Panc1 (cell line): ENCODE data around the gene CKAP4. TPM values are rescaled to one million over a fixed set of nuclear protein-coding genes. Genes with fewer than 3 reads are reported as not detected.

ENCODE experiments used
- ATAC-seq: fragments of 200-7000 bp; cut with Tn5 transposase; 2 replicates; pipeline ENCODE4 v1.9.1; 2020; ENCODE audit warnings: mild to moderate bottlenecking, moderate library complexity
- BruUV-seq: library from RNA; stranded (reverse); fragments of 400-500 nt; replicated peaks from 2 replicates; lab custom pipeline; 2021; lab: Mats Ljungman, UMichigan
- CTCF ChIA-PET: fragments of 300-600 bp; sonication (Branson Sonifier 250); formaldehyde crosslinking; loops from one replicate; lab custom pipeline; 2022; ENCODE audit warnings: antibody characterized with exemption; lab: Charles Lee
- POLR2A ChIA-PET: fragments of 300-600 bp; sonication (Branson Sonifier 250); formaldehyde crosslinking; loops from one replicate; lab custom pipeline; 2022; ENCODE audit warnings: antibody characterized with exemption; lab: Charles Lee
- DNase-seq: peaks from one replicate; pipeline ENCODE4 v3.0.0-alpha.2; 2010; ENCODE audit warnings: low read depth, low spot score
- H3K27ac ChIP-seq: 2 replicates; pipeline ENCODE4 v1.5.1; 2011; ENCODE audit warnings: mild to moderate bottlenecking, low read length, inconsistent platforms
- H3K27me3 ChIP-seq: fragments of 200-500 bp; sonication (Bioruptor generic); 2 replicates; pipeline ENCODE4 v1.6.0; 2014; ENCODE audit warnings: low read length, inconsistent platforms; ENCODE audit not compliant: control insufficient read depth, insufficient read depth
- H3K36me3 ChIP-seq: fragments of 200-500 bp; sonication (Bioruptor generic); 2 replicates; pipeline ENCODE4 v1.5.1; 2014; ENCODE audit warnings: inconsistent platforms, mild to moderate bottlenecking, low read length, moderate library complexity; ENCODE audit not compliant: control insufficient read depth, insufficient read depth
- H3K4me1 ChIP-seq: 2 replicates; pipeline ENCODE4 v1.5.1; 2011; ENCODE audit warnings: inconsistent platforms, mild to moderate bottlenecking, low read length, moderate library complexity; ENCODE audit not compliant: control insufficient read depth, insufficient read depth
- H3K4me3 ChIP-seq, 2 experiments: 2 replicates each; pipeline ENCODE4 v1.5.1; 2011 to 2012; ENCODE audit warnings: low read depth in 2 of 2, low read length in 2 of 2, mild to moderate bottlenecking in 2 of 2, inconsistent platforms in 1 of 2, moderate library complexity in 1 of 2
- H3K9me3 ChIP-seq: fragments of 200-500 bp; sonication (Bioruptor generic); 2 replicates; pipeline ENCODE4 v1.5.1; 2014; ENCODE audit warnings: low read depth, mild to moderate bottlenecking, inconsistent platforms, low read length, moderate library complexity; ENCODE audit not compliant: control insufficient read depth, insufficient read depth
- POLR2AphosphoS5 ChIP-seq: IDR thresholded peaks from 2 replicates; pipeline ENCODE4 v1.6.1; 2012; ENCODE audit warnings: mild to moderate bottlenecking, low read depth, low read length, moderate library complexity
- REST ChIP-seq, 2 experiments: IDR thresholded peaks; 2 replicates each; pipeline ENCODE4 v1.6.1; 2011 to 2012; ENCODE audit warnings: low read depth in 2 of 2, control low read depth in 1 of 2, low read length in 1 of 2, mild to moderate bottlenecking in 1 of 2, moderate library complexity in 1 of 2; ENCODE audit not compliant: insufficient read depth in 1 of 2
- SIN3A ChIP-seq: IDR thresholded peaks from 2 replicates; pipeline ENCODE4 v1.6.1; 2012; ENCODE audit warnings: low read depth, mild to moderate bottlenecking, low read length, moderate library complexity, borderline replicate concordance; ENCODE audit not compliant: insufficient read depth
- TCF7L2 ChIP-seq: IDR thresholded peaks from 2 replicates; pipeline ENCODE4 v1.6.1; 2011; ENCODE audit warnings: mild to moderate bottlenecking, low read depth, low read length, inconsistent platforms
- in situ Hi-C: cut with HindIII; loops from 2 replicates; pipeline ENCODE4 v1.10.0; 2016; ENCODE audit warnings: low sequenced_read_pairs, low pct_unique_long_range_greater_than_20kb
- intact Hi-C: fragments of 100-400 bp; cut with micrococcal nuclease; formaldehyde crosslinking; loops from one replicate; pipeline ENCODE4 v1.10.0; 2022; ENCODE audit not compliant: unreplicated experiment
- total RNA-seq: library from RNA; stranded (reverse); gene quantifications from one replicate; pipeline ENCODE4 v1.2.1, GENCODE V29; 2021; ENCODE audit not compliant: unreplicated experiment
- TF ChIP-seq, protein P1 (sequence below): fragments of 450-650 bp; IDR thresholded peaks from 2 replicates; pipeline ENCODE4 v1.5.1; 2017; ENCODE audit warnings: mild to moderate bottlenecking

CKAP4 gene
- total RNA-seq, 1 experiment from 2014 or later = 95.9 TPM

- H3K36me3 ChIP-seq = no peaks in the 10 kb centered on the region
- ChIA-PET CTCF (no interaction called here), POLR2A (no interaction called here)
- ATAC-seq = no peak
- intact Hi-C loops (no loop called here), in situ Hi-C loops (no loop called here)
- H3K27ac ChIP-seq = no peak overlapping the region
- H3K27me3 ChIP-seq = no peaks in the 10 kb centered on the region
- TF ChIP-seq POLR2AphosphoS5 (no peak), REST (IDR thresholded peaks at IDR 0.05; ENCODE audit: insufficient read depth in 1 of 2, low read depth in 2 of 2, low read length in 1 of 2) (no peak), TCF7L2 (no peak), SIN3A (no peak)
- TF ChIP-seq, protein P1, sequence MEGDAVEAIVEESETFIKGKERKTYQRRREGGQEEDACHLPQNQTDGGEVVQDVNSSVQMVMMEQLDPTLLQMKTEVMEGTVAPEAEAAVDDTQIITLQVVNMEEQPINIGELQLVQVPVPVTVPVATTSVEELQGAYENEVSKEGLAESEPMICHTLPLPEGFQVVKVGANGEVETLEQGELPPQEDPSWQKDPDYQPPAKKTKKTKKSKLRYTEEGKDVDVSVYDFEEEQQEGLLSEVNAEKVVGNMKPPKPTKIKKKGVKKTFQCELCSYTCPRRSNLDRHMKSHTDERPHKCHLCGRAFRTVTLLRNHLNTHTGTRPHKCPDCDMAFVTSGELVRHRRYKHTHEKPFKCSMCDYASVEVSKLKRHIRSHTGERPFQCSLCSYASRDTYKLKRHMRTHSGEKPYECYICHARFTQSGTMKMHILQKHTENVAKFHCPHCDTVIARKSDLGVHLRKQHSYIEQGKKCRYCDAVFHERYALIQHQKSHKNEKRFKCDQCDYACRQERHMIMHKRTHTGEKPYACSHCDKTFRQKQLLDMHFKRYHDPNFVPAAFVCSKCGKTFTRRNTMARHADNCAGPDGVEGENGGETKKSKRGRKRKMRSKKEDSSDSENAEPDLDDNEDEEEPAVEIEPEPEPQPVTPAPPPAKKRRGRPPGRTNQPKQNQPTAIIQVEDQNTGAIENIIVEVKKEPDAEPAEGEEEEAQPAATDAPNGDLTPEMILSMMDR = no peak
- no TSS peak for BruUV-seq
- no peaks in the 10 kb centered on the region for H3K4me1 ChIP-seq
- no peak for DNase-seq
- H3K4me3 ChIP-seq = no peak overlapping the region
- H3K9me3 ChIP-seq = no peaks in the 10 kb centered on the region
Measured at GRCh38 chr12:106254724-106255123, 6.9 kb upstream of the CKAP4 start.

- no TSS peak for BruUV-seq
- H3K27ac ChIP-seq = no peak overlapping the region
- TF ChIP-seq SIN3A (no peak), TCF7L2 (no peak), POLR2AphosphoS5 (no peak), REST (IDR thresholded peaks at IDR 0.05; ENCODE audit: insufficient read depth in 1 of 2, low read depth in 2 of 2, low read length in 1 of 2) (no peak)
- TF ChIP-seq, protein P1 = no peak
- intact Hi-C loops = no loop called here
- no peaks in the 10 kb centered on the region for H3K27me3 ChIP-seq
- DNase-seq (no peak), ATAC-seq (no peak)
- no peaks in the 10 kb centered on the region for H3K9me3 ChIP-seq
- H3K4me1 ChIP-seq = peaks cover 4% of the 10 kb centered on the region; the same call in 1 of the 2 replicates
- H3K4me3 ChIP-seq = no peak overlapping the region
- POLR2A ChIA-PET = interaction anchor here (0.6 kb wide), 1 partner anchor 367 kb away, joined by 3 read pairs; no protein-coding TSS in a partner anchor
- H3K36me3 ChIP-seq = no peaks in the 10 kb centered on the region
- CTCF ChIA-PET = no interaction called here
- in situ Hi-C loops = no loop called here
Measured at GRCh38 chr12:106251631-106252455, 4.0 kb upstream of the CKAP4 start.
